GM12892 (cell line): ENCODE results near the gene NR2E1.

Source experiments
- POLR2A ChIP-seq: IDR thresholded peaks from 2 replicates; pipeline ENCODE4 v1.6.1; 2011; ENCODE audit warnings: low read depth, low read length, control low read depth
- POLR2AphosphoS5 ChIP-seq: IDR thresholded peaks from 2 replicates; pipeline ENCODE4 v1.6.1; 2011; ENCODE audit warnings: low read depth, low read length, control low read depth
- TAF1 ChIP-seq: IDR thresholded peaks from 2 replicates; pipeline ENCODE4 v1.6.1; 2011; ENCODE audit warnings: low read depth, mild to moderate bottlenecking, control low read depth, low read length, borderline replicate concordance

GRCh38 chr6:108121612-108122011 is 44.2 kb upstream of the NR2E1 start:
- no peak for TF ChIP-seq POLR2AphosphoS5
- TF ChIP-seq POLR2A, result no peak
- TF ChIP-seq TAF1, result no peak
